Measurements from ENCODE around the gene OLFM1. TPM values are rescaled to one million over a fixed set of nuclear protein-coding genes. Genes with fewer than 3 reads are reported as not detected.

OLFM1 gene
- total RNA-seq, 6 experiments from 2014 or later = 0.07 to 0.15 TPM; not detected in 4

GRCh38 chr9:135073081-135073740 is 14.3 kb upstream of the OLFM1 start:
- H3K36me3 Mint-ChIP-seq (ENCODE audit: low read depth) = no peaks in the 10 kb centered on the region
- DNase-seq = no peak
- H3K27me3 Mint-ChIP-seq (ENCODE audit: insufficient read depth) = peaks cover 24% of the 10 kb centered on the region
- no peak overlapping the region for H3K4me3 Mint-ChIP-seq
- TF ChIP-seq CTCF (IDR thresholded peaks at IDR 0.05) = no peak
- H3K9me3 Mint-ChIP-seq = no peaks in the 10 kb centered on the region
- no peaks in the 10 kb centered on the region for H3K4me1 Mint-ChIP-seq (ENCODE audit: low read depth)
- H3K27ac Mint-ChIP-seq = no peak overlapping the region

DNA sequence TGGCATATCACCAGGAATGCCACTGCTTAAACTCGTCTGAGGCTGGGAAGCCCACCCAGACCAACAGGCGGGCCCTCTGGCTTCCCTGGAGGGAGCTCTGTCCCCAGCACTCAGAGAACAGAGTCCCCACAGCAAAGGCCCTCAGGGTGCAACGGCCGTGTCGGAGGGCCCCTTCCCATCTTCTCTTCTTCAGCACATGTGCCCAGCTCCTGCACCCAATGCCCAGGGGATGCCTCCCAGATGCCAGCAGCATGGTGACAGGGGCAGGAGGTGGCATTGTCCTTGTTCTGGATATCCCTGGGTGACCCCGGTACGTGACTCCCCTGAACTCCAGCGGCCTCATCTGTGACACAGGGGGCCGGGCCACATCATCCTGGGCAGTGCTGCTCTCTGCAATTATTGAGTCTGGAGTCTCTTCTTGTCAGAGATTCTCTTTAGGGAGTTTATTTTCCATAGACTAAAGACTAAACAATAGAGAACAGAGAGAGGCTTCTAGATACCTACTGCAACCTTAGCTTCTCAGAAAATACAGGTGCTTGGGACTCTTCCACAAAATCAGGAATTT is 13.6 kb upstream of the OLFM1 start:
- no peak for TF ChIP-seq CTCF (IDR thresholded peaks at IDR 0.05)
- H3K4me1 Mint-ChIP-seq (ENCODE audit: low read depth) = no peaks in the 10 kb centered on the region
- no peaks in the 10 kb centered on the region for H3K9me3 Mint-ChIP-seq
- no peak for DNase-seq
- no peaks in the 10 kb centered on the region for H3K36me3 Mint-ChIP-seq (ENCODE audit: low read depth)
- H3K4me3 Mint-ChIP-seq = no peak overlapping the region
- H3K27ac Mint-ChIP-seq = no peak overlapping the region
- H3K27me3 Mint-ChIP-seq (ENCODE audit: insufficient read depth) = peaks cover 23% of the 10 kb centered on the region

GRCh38 chr9:135074354-135075233 is 12.9 kb upstream of the OLFM1 start:
- Mint-ChIP-seq H3K4me1 (ENCODE audit: low read depth) (no peaks in the 10 kb centered on the region), H3K27me3 (ENCODE audit: insufficient read depth) (peaks cover 24% of the 10 kb centered on the region), H3K4me3 (no peak overlapping the region), H3K9me3 (no peaks in the 10 kb centered on the region), H3K27ac (no peak overlapping the region), H3K36me3 (ENCODE audit: low read depth) (no peaks in the 10 kb centered on the region)
- no peak for TF ChIP-seq CTCF (IDR thresholded peaks at IDR 0.05)
- DNase-seq = no peak

GRCh38 chr9:135075234-135076142 is 12.0 kb upstream of the OLFM1 start:
- Mint-ChIP-seq H3K4me3 (no peak overlapping the region), H3K27me3 (ENCODE audit: insufficient read depth) (peaks cover 25% of the 10 kb centered on the region), H3K36me3 (ENCODE audit: low read depth) (no peaks in the 10 kb centered on the region), H3K27ac (no peak overlapping the region), H3K9me3 (no peaks in the 10 kb centered on the region), H3K4me1 (ENCODE audit: low read depth) (no peaks in the 10 kb centered on the region)
- DNase-seq = no peak
- no peak for TF ChIP-seq CTCF (IDR thresholded peaks at IDR 0.05)

Measured in HFFc6 (cell line).